Measurements from ENCODE around the gene UTS2.

The UTS2 gene

GRCh38 chr1:7852804-7853683, at the start of gene UTS2:
TSS of gene UTS2 (minus strand) at chr1:7853065. CDS start at chr1:7853003, 62 bp downstream.
- DNase-seq (ENCODE audit: low spot score), result no peak

- no peak for DNase-seq (ENCODE audit: low spot score)
Measured at GRCh38 chr1:7899741-7900140, 46.9 kb upstream of the UTS2 start.

GRCh38 chr1:7898962-7899361, 46.1 kb upstream of the UTS2 start:
- no peak for DNase-seq (ENCODE audit: low spot score)

- DNase-seq (ENCODE audit: low spot score), result no peak
Measured at GRCh38 chr1:7896994-7897393, 44.1 kb upstream of the UTS2 start.

- DNase-seq (ENCODE audit: low spot score), result peak; percentile 58
Measured at GRCh38 chr1:7893529-7894180, 40.8 kb upstream of the UTS2 start.

- DNase-seq (ENCODE audit: low spot score), result no peak
Measured at GRCh38 chr1:7891804-7892203, 38.9 kb upstream of the UTS2 start.

GRCh38 chr1:7890853-7891252, 38.0 kb upstream of the UTS2 start:
- DNase-seq (ENCODE audit: low spot score), result no peak

GRCh38 chr1:7888248-7889081, 35.6 kb upstream of the UTS2 start:
- DNase-seq (ENCODE audit: low spot score), result peak; percentile 37

GRCh38 chr1:7886405-7886745, 33.5 kb upstream of the UTS2 start:
- DNase-seq (ENCODE audit: low spot score), result no peak

GRCh38 chr1:7885513-7886404, 32.9 kb upstream of the UTS2 start:
- peak; percentile 27 for DNase-seq (ENCODE audit: low spot score)

- DNase-seq (ENCODE audit: low spot score), result no peak
Measured at GRCh38 chr1:7884757-7885156, 31.9 kb upstream of the UTS2 start.

GRCh38 chr1:7879228-7879627, 26.4 kb upstream of the UTS2 start:
- DNase-seq (ENCODE audit: low spot score), result no peak

- DNase-seq (ENCODE audit: low spot score), result no peak
Measured at GRCh38 chr1:7878027-7878426, 25.2 kb upstream of the UTS2 start.

GRCh38 chr1:7873801-7874795, 21.2 kb upstream of the UTS2 start:
- DNase-seq (ENCODE audit: low spot score), result no peak

- no peak for DNase-seq (ENCODE audit: low spot score)
Measured at GRCh38 chr1:7871136-7871535, 18.3 kb upstream of the UTS2 start.

GRCh38 chr1:7869136-7869920, 16.5 kb upstream of the UTS2 start:
- no peak for DNase-seq (ENCODE audit: low spot score)

- DNase-seq (ENCODE audit: low spot score), result no peak
Measured at GRCh38 chr1:7868070-7868780, 15.4 kb upstream of the UTS2 start.

- no peak for DNase-seq (ENCODE audit: low spot score)
Measured at GRCh38 chr1:7865978-7866377, 13.1 kb upstream of the UTS2 start.

- DNase-seq (ENCODE audit: low spot score), result no peak
Measured at GRCh38 chr1:7863756-7864328, 11.0 kb upstream of the UTS2 start.

Data from AG08396 (cell line).